T-helper 2 cell treated with Interferon-gamma antibody and Interleukin-4, amounts not matched to agents 100 ng/mL and 5 ng/mL, for 36 hours (primary cell): ENCODE data around the gene PPP3CA. TPM values are rescaled to one million over a fixed set of nuclear protein-coding genes. Genes with fewer than 3 reads are reported as not detected.
"Not testable (repeated sequence)": the region's sequence is repeated elsewhere in the genome, so short reads cannot be mapped to it uniquely, and the experiment has no call there.

Experiments
- intact Hi-C: fragments of 100-400 bp; cut with micrococcal nuclease; formaldehyde crosslinking; loops from one replicate; pipeline ENCODE4 v1.15.1; 2023
- total RNA-seq: library from RNA; stranded (reverse); gene quantifications from 2 replicates; pipeline ENCODE4 v1.2.3, GENCODE V29; 2022

The PPP3CA gene
- total RNA-seq, 1 donor from 2014 or later = 19.9 TPM

DNA sequence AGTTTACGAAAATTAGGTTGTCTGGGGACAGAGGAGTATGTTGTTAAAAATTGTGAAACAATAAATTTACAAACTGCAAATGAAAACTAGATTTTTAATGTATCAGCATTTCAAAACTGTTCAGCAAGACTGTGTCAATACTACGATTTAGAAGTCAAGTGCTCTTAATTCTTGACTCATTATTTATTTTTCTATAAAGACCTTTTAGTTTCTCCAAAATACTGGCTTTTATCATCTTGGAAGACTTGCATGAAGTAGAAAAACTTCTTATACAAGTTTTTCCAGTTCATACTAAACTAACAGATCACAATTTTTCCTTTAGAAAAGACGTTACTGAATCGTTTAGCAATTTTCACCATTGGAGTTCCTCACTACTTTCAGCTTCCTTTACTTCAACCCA lies 231.4 kb downstream of the PPP3CA start:
- intact Hi-C loops = no loop called here

DNA sequence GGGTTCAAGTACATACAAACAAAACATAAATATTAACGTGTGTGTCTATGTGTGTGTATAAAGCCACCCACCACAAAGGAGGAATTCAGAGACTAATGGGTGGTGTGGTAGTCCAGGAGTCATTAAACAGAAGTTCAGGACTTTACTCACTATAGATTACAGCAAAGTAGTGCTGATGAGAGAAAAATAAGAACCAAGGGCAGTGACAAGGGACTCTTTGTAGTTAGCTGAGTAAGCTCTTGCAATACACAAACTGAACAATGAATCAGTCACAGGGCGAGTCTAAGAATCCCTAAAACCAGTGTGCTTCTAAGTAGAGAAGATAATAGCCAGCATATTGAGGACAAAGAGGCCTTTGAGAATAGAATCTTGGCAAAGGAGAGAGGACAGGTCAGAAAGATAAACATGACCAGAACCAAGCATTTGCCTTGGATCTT lies 232.4 kb downstream of the PPP3CA start:
- intact Hi-C loops = no loop called here

DNA sequence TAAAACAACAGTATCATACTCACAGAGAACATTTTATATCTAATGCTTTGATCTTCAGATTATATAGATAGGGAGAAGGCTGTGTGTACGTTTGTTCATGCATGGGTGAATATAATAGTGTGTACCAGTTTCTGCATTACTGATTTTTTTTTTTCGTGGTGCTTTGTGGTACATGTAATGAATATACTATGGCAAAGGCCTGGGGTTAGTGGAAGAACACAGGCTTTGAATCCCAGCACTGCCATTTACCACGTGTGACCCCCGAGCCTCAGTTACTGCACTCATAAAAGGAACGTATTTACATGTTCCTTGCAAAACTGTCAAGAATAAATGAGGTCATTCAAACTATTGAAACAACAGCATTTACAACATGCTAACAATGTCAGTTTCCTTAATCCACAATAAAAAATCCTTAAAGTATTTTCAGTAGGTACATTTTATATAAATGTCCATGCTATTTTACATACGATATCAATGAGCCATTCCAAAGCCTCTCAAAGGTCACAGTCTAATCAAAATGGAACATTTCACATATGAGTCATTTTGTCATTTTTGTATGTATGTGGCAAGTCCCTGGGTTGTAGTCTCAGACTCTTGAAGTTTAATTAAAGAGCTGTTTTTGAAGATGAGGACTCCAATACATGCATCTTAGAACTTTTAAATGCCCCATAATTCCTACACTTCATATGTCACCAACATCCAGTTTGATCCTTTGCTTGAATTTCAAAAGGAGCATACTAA lies 242.8 kb downstream of the PPP3CA start:
- intact Hi-C loops = no loop called here

DNA sequence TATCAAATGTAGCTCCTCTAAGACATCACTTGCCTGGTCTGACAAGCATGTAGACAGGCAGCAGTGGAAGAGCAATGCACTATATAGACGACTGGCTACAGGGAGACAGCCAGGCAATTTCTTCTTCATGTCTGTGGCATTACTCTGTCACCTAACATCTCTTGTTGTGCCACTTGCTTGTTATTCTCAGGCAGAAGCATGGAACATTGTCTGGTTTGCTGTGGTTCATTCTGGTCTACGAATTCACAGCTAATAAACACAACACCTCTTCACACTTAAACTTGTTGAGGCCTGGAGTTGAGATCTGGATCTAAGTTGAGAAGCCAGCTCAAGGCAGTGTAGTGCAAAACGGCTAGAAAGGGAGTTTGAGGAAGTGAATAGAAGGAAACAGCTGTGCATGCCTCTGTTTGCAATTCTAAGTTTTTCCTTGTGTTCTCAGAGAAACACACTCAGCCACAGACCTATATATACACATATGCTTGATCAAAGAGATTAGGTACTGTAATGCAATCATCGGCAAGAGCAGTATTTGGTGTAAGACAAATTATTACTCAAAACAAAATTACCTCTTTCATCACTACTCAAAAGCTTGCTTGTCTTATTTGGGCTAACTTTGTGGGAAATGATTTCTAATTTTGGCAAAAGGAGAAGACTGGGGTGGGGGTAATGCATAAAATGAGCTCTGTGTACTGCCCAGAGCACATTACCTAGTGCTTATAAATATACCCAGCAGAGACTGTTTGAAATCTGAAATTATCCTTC lies 243.8 kb downstream of the PPP3CA start:
- intact Hi-C loops = loop anchor here (1.0 to 2.0 kb wide), 2 partner anchors 83 to 315 kb away; no protein-coding TSS in a partner anchor

DNA sequence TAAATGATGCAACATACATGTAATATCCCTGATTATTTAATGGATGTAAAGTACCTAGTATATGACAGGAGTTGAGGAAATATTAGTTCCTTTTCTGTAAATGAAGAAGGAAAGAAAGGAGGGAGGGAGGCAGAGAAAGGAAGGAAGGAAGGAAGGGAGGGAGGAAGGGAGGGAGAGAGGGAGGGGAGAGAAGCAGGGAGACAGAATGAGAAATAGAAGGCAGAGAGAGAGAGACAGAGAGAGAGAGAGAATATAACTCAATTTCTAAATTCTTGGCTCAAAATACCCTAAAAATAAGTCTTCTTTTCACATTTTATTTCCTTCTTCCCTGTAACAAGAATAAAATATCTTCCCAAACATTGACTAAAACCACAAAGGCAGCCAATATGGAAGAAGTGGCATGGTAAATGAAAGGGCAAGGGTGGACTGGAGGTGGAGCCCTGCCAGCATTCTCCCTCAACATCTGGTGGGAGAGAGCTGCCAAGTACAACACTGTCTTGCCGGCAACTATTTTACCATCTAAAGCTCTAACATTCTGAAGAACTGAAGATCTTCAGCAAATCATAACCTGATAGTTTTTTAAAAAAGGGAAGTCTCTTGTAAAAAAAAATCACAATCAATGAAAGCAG lies 245.1 kb downstream of the PPP3CA start:
- intact Hi-C loops = loop anchor here (2.0 kb wide), 1 partner anchor 317 kb away; no protein-coding TSS in a partner anchor

DNA sequence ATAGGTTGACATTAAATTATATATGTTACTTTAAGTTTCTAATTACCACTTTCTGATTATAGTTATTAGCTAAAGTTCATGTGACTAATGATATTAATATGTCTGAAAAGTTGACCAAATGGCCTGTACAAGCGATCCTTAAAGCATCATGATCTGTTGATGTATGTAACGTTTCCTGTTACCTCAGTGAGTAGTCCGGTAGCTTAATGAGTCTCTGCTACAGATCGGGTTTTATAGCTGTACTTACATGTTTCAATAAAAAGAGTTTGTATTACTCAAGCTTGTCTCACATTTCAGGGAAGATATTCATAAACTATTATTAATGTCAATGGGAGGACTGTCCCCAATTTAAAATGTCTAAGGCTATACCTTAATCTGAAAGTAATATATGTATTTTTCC lies 246.3 kb downstream of the PPP3CA start:
- intact Hi-C loops = no loop called here

DNA sequence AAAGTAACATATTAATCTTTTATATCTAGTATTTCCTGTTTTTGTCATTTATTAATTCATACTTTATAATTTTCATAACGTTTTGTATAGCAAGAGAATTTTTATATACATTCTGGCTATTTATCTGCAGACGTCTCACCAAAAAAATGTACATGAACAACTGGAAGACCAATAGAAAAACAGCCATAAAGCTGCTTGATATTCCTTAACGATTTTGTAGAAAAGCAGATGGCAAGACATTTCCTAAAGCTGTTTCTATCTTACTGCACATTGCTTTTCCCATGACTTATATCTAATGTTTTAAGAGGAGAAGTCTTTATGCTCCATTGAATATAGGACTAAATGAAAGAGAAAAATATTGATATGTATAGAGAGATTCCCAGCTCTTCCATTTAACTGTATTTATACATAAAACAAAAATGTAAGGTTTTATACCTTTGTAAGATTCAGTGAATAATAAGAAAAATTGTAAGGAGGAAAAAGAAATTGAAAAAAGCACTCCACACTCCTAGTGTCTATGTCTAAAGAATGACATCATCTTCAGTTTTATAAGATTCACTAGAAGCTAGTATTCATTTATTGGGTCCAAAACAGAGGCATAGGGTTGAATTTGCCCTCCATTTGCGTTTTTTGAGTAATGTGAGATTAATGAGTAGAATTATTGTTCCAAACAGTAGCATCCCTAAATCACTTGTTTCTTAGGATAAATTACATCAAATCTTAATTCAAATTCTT lies 248.5 kb downstream of the PPP3CA start:
- intact Hi-C loops = no loop called here

DNA sequence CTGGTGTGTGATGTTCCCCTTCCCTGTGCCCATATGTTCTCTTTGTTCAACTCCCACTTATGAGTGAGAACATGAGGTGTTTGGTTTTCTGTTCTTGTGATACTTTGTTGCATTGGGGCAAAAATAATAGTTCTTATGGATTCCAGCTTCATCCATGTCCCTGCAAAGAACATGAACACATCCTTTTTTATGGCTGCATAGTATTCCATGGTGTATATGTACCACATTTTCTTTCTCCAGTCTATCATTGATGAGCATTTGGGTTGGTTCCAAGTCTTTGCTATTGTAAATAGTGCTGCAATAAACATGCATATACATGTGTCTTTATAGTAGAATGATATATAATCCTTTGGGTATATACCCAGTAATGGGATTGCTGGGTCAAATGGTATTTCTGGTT lies 254.7 kb downstream of the PPP3CA start:
- intact Hi-C loops = not testable (repeated sequence)

DNA sequence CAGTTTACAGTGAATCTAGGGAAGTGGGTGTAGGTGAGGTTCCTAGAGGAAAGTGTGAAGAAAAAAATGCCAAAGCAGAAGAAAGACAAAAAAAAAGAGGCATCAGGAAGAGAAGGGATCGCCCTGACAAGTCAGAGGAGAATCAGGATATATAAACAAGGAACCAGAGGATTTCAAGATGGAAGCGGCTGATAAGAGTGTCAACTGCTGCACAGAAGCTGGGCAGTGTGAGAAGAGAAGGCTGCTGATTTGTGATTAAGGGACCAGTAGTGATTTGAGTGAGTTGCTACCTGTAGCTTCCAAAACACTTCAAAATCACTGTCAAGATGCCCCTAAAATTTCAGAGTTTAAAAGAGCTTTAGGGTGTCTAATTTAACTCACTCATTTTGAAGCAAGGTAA lies 258.2 kb downstream of the PPP3CA start:
- intact Hi-C loops = loop anchor here (5.0 kb wide), 1 partner anchor 67 kb away; no protein-coding TSS in a partner anchor

DNA sequence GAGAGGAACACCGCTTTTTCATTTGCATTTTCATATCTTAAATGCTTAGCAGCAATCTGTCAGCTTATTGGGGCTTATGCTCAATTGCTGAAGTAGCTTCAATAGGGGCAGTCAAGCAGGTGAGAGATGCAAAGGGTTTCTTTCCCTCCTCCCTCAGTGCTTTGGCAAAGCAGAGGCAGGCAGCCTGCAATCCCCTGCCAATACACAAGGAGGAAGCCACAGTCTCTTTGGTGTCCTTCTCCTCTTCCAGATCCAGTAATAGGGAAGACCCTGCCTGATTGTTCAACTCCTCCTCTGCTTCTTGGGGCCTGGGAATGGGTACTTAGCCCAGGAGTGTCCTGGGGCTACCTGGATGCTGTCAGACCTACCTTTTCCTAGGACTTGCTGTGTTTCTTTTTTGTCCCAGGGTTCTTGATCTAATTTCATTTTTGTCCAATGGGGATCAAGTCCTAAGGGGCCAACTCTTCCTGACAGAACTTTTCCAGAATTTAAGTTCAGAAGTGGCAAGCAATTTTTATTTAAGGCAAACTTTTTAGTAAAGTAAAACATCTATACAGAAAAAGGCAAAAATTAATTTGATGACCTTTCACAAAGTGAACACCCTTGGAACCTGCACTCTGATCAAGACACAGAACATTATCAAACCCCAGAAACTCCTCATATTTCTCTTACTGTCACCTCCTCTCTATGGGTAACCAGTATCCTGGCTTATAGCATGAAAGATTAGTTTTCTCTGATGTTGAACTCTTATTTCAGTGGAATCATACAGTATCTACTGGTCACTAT lies 260.3 kb downstream of the PPP3CA start:
- intact Hi-C loops = loop anchor here (5.0 kb wide), 1 partner anchor 65 kb away; no protein-coding TSS in a partner anchor

DNA sequence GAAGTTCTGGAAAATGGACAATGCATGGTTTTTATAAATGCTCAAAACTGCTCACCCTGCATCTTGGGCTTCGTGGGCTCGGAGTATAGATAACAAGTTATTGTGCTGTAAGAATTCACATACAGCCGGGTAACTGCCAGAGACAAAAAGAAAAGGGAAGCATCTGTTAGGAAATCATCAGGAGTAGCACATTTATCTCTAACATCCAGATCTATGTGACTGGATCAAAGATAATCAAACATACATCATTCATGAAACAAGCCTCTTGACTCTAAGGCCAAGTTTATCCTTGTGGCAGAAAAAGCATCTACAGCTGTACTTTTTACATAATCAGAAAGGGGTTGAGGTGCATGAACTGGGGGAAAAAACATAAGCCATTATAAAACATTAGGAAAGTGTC lies 264.2 kb downstream of the PPP3CA start:
- intact Hi-C loops = no loop called here

DNA sequence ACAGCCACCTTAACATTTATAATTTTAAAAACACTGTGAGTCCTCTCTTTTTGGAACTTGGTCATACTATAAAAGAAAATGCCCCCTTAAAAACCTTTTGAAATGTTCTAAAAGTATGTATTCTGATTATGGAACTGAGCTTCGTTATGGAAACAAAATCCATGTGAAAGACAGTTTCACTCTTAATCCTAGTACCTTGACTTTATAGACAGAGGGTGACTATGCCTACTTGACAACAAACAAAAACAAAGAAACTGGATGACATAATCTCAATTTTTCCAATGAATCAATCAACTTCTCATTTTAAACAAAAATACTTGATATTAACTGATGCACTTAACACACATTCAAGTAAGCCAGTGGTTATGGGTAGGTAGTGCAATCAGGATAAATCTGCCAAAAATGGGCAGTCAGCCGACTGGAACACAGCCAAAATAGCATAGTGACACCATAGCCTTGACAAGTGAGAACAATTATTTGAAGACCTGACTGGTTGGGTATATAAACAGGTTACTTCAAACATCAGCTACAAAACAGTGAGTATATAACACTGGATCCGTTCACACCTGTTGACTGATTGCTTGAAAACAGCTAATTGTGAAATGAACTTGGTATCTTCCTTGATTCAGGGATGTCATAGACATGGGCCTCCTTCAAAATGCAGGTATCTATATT lies 265.5 kb downstream of the PPP3CA start:
- intact Hi-C loops = no loop called here

DNA sequence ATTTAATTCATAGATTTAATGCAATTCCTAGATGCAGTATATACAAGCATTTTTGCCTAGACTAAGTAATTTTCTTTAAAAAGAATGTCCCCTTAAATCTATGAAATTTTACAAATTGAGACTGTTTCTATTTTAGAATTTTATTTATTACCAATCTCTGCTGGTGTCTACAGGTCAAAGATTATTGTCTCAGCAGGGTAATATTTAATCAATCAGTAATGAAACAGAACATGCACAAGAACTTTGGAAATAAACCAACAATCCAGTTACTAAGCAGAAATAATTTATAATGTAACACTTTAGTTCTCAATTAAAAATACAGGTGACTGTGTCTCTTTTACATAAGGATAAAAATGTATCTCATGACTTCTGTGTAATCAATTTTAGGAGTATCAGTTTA lies 266.2 kb downstream of the PPP3CA start:
- intact Hi-C loops = no loop called here

DNA sequence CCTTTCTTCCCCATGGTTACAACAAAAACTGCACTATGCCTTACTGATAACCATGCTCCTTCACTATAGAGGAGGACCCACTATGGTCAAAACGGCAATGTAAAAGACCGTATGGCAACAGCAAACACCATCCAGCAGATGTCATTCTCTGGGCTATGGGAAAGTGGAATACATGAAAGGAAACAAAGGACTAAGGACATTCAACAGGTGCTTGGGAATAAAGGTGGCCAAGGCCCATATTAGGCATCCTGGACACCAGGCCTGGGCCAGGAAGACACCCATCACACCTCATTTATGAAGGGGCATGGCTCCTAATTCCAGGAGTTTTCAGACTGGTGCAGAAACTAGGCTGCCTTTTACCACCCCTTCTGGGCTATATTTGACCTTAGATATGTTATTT lies 268.4 kb downstream of the PPP3CA start:
- intact Hi-C loops = no loop called here

DNA sequence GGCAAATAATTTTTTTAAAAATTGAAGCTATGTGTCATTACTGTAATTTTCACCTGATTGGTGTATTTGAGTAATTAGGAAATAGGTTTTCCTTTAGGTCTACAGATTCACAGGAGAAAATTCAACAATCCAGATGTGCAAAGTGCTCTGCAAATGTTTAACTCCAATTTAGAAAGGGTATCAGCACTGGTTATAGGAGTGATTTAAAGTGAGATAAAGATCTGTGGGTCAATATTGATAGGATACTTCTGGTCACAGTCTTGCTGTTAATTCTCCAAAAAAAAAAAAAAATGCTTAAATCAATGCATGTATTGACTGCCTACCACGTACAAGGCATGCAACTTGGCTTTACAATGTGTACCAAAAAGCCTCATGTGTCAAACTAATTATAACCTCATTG lies 271.3 kb downstream of the PPP3CA start:
- intact Hi-C loops = no loop called here

DNA sequence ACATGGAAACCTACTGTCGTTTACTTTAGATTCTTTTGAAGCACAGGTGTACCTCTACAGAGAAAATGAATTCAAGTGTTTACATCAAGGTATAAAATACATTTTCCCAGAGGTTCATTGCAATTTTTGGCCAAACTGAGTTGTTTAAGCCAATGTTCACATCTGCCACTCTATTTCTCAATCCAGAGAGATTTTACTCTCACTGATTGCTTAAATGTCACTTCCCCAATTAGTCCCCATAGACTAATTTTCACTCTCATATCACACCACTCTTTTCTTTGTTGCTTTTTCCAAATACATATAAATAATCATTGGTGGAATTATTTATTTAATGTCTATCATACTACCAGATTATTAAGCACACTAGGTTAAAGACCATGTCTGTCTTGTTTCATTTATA lies 271.8 kb downstream of the PPP3CA start:
- intact Hi-C loops = no loop called here

DNA sequence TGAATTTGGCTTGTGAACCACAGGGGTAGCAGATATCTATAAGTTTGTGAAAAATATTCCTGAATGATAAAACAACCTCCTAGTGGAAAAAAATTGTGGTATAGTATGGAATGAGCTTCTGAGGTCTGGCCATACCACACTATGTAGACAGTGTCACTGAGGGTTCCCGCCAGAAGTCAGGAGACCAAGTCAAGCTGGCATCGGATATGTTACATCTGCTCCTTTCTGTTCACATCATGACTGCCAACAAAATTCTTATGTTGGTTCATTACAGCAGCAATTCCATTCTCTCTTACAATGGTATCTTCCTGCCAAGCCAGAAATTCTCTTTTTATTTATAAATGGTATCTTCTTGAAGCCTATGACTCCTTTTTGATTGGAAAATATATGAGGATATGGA lies 273.0 kb downstream of the PPP3CA start:
- intact Hi-C loops = no loop called here

DNA sequence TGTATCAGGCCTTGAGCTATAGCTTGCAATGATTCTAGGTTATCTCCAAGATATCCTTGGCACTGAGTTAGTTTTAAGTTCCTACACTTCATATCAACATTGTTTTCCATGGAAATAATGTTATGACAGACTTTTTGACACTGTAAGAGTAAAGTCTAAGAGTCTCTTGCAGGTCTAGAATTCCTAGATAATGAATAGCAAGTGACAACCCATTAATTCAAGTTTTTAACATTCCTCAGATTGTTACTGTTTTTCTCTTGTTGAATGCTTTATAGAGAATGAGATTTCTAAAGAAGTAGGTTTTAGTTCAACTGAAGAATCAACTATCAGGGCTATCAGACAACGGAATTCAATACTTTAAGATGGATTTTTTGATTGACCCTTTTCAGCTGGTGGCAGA lies 276.1 kb downstream of the PPP3CA start:
- intact Hi-C loops = no loop called here

DNA sequence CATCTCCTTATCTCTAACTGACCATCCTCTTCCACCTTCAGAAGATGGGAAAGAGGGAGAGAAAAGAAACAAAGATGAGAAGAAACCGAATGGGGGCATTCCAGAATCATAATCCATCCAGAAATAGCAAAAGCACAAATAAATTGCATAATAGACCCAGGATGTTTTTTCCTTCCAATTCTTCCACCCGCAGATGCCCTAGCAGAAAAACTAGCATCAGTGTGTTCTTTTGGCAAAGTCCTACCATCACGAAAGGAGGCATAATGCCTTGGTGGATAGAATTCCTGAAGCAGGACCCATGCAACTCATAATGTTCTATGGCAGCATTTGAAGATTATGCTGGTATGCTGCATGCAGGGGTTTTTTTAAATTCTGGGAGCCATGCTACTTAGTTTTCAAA lies 279.2 kb downstream of the PPP3CA start:
- intact Hi-C loops = no loop called here

DNA sequence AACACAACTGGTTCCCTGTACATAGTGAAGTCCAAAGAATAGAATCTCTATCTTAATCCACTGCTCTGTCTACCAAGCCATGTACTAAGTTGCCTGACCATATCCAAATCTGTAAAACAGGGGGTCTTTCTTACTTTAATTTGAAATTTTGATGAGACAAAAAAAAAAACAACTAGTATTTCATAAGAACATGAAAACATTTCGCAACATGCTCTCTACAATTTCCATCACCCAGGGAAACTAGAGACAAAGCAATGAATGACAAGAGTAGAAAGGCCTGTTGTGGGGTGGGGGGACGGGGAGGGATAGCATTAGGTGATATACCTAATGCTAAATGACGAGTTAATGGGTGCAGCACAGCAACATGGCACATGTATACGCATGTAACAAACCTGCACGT lies 279.9 kb downstream of the PPP3CA start:
- intact Hi-C loops = no loop called here
